ENCODE results near the gene SHANK2.

The SHANK2 gene

DNA sequence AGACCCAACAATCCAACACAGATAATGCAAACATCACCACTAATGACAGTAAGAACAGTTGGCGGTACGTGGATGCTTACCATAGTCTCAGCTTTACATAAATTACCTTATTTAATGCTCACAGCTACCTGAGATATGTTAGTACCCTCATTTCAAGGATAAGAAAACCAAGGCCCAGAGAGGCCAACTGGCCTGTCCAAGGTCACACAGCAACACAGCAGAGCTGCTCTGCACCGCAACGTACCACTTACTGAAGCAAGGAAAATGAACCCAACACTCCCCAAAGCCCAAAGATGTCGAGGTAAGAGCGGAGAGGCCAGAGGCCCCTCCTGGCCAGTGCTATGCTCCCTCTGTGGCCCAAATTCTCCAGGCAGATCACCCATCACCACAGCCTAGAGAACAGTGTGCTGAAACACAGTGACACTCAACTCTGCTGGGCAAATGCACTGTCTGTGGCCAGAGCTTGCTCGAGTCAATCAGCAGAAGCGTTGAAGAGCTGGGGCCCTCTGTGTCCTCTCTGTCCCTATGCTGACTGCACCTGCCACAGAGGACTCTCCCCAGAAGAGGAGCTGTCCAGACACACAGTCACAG is 14.0 kb downstream of the SHANK2 start:
- H3F3A ChIP-seq (ENCODE audit: insufficient read depth, low read length) = no peaks in the 10 kb centered on the region
- H3K9ac ChIP-seq (ENCODE audit: low read length) = no peak overlapping the region
- no peaks in the 10 kb centered on the region for H3K36me3 ChIP-seq (replicated peaks; ENCODE audit: insufficient read depth, low read length)
- H3K9me2 ChIP-seq (replicated peaks; ENCODE audit: insufficient read depth, low read length) = no peaks in the 10 kb centered on the region
- H3K79me2 ChIP-seq (ENCODE audit: low read length) = no peaks in the 10 kb centered on the region
- no peaks in the 10 kb centered on the region for H4K20me1 ChIP-seq (ENCODE audit: insufficient read depth, low read length)
- no peak overlapping the region for H2AFZ ChIP-seq (ENCODE audit: low read length)
- no peak overlapping the region for H3K4me3 ChIP-seq (ENCODE audit: low read length)
- no peaks in the 10 kb centered on the region for H3K4me1 ChIP-seq (ENCODE audit: low read length)
- peaks cover 92% of the 10 kb centered on the region for H3K27me3 ChIP-seq (replicated peaks; ENCODE audit: insufficient read depth, low read length)
- no peaks in the 10 kb centered on the region for H3K9me3 ChIP-seq (replicated peaks; ENCODE audit: insufficient read depth, low read length)
- TF ChIP-seq EZH2 (optimal IDR thresholded peaks at IDR 0.05; ENCODE audit: low read depth, low read length) (no peak), EZH2phosphoT487 (IDR thresholded peaks at IDR 0.05; ENCODE audit: low read length) (no peak)
- TF ChIP-seq, protein P1, sequence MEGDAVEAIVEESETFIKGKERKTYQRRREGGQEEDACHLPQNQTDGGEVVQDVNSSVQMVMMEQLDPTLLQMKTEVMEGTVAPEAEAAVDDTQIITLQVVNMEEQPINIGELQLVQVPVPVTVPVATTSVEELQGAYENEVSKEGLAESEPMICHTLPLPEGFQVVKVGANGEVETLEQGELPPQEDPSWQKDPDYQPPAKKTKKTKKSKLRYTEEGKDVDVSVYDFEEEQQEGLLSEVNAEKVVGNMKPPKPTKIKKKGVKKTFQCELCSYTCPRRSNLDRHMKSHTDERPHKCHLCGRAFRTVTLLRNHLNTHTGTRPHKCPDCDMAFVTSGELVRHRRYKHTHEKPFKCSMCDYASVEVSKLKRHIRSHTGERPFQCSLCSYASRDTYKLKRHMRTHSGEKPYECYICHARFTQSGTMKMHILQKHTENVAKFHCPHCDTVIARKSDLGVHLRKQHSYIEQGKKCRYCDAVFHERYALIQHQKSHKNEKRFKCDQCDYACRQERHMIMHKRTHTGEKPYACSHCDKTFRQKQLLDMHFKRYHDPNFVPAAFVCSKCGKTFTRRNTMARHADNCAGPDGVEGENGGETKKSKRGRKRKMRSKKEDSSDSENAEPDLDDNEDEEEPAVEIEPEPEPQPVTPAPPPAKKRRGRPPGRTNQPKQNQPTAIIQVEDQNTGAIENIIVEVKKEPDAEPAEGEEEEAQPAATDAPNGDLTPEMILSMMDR (IDR thresholded peaks at IDR 0.05; ENCODE audit: low read length) = no peak
- no peak for DNase-seq
- no peak overlapping the region for H3K27ac ChIP-seq (ENCODE audit: low read length)
- H3K4me2 ChIP-seq (ENCODE audit: low read depth, low read length) = no peak overlapping the region

DNA sequence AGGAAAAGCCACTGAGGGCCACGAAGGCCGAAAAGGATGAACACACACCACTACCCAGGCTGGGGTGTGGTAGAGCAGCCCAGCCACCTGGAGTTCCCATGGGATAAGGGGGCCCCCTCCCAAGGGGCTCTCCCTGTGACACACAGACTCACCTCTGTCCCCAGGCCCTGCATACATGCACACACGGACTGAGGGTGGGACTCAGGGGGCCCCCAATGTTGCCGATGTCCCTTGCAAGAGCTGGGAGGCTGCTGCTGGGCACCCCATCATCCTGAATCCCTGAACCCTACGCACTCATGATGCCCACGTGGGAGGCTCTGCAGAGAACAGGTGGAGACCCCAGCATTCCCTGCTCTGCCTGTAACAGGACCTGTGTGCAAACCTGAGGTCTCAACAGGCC is 14.5 kb downstream of the SHANK2 start:
- no peaks in the 10 kb centered on the region for H3K9me3 ChIP-seq (replicated peaks; ENCODE audit: insufficient read depth, low read length)
- no peak overlapping the region for H3K4me2 ChIP-seq (ENCODE audit: low read depth, low read length)
- no peaks in the 10 kb centered on the region for H3K36me3 ChIP-seq (replicated peaks; ENCODE audit: insufficient read depth, low read length)
- TF ChIP-seq EZH2phosphoT487 (IDR thresholded peaks at IDR 0.05; ENCODE audit: low read length) (no peak), EZH2 (optimal IDR thresholded peaks at IDR 0.05; ENCODE audit: low read depth, low read length) (no peak)
- TF ChIP-seq, protein P1 (IDR thresholded peaks at IDR 0.05; ENCODE audit: low read length) = no peak
- no peaks in the 10 kb centered on the region for H3F3A ChIP-seq (ENCODE audit: insufficient read depth, low read length)
- no peak overlapping the region for H3K4me3 ChIP-seq (ENCODE audit: low read length)
- no peaks in the 10 kb centered on the region for H3K79me2 ChIP-seq (ENCODE audit: low read length)
- peaks cover 92% of the 10 kb centered on the region for H3K27me3 ChIP-seq (replicated peaks; ENCODE audit: insufficient read depth, low read length)
- no peak for DNase-seq
- H3K9me2 ChIP-seq (replicated peaks; ENCODE audit: insufficient read depth, low read length) = no peaks in the 10 kb centered on the region
- H3K9ac ChIP-seq (ENCODE audit: low read length) = no peak overlapping the region
- no peaks in the 10 kb centered on the region for H3K4me1 ChIP-seq (ENCODE audit: low read length)
- no peak overlapping the region for H2AFZ ChIP-seq (ENCODE audit: low read length)
- H4K20me1 ChIP-seq (ENCODE audit: insufficient read depth, low read length) = no peaks in the 10 kb centered on the region
- no peak overlapping the region for H3K27ac ChIP-seq (ENCODE audit: low read length)

DNA sequence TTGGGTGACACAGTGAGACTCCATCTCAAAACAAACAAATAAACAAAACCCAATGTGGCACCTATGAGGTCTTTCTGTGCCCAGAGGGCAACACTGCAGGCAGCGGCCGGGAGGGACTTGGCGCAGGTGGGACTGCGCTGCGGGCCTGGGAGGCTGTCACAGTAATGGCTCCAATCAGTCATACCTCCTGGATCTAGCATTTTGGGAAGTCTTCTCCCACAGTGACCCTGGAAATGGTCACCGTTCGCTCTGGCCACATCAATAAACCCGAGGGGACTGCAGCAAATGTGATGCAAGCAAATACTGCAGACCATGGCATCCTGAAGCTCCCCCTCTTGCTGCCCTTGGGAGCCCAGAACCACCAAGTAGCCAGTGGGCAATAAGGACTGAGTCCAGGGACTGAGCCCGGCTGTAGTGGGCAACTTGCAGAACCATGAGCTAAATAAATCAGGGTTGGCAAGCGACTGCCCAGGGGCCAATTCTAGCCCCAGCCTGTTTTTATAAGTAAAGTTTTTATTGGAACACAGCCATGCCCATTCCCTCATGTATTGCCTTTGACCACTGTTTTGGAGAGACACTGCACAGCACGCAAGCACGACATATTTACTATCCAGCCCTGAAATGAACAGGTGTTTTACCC is 15.4 kb downstream of the SHANK2 start:
- Histone ChIP-seq H3K4me3 (ENCODE audit: low read length) (no peak overlapping the region), H3K9ac (ENCODE audit: low read length) (no peak overlapping the region), H3K27me3 (replicated peaks; ENCODE audit: insufficient read depth, low read length) (peaks cover 92% of the 10 kb centered on the region), H3K27ac (ENCODE audit: low read length) (no peak overlapping the region), H3K4me2 (ENCODE audit: low read depth, low read length) (no peak overlapping the region), H3K4me1 (ENCODE audit: low read length) (no peaks in the 10 kb centered on the region), H3K9me3 (replicated peaks; ENCODE audit: insufficient read depth, low read length) (no peaks in the 10 kb centered on the region), H3K79me2 (ENCODE audit: low read length) (no peaks in the 10 kb centered on the region), H4K20me1 (ENCODE audit: insufficient read depth, low read length) (no peaks in the 10 kb centered on the region), H3K9me2 (replicated peaks; ENCODE audit: insufficient read depth, low read length) (no peaks in the 10 kb centered on the region), H3K36me3 (replicated peaks; ENCODE audit: insufficient read depth, low read length) (no peaks in the 10 kb centered on the region), H3F3A (ENCODE audit: insufficient read depth, low read length) (no peaks in the 10 kb centered on the region), H2AFZ (ENCODE audit: low read length) (no peak overlapping the region)
- TF ChIP-seq, protein P1 (IDR thresholded peaks at IDR 0.05; ENCODE audit: low read length) = no peak
- TF ChIP-seq EZH2 (optimal IDR thresholded peaks at IDR 0.05; ENCODE audit: low read depth, low read length) = no peak
- TF ChIP-seq EZH2phosphoT487 (IDR thresholded peaks at IDR 0.05; ENCODE audit: low read length) = no peak
- DNase-seq = no peak

All from MM.1S (cell line).